Subcutaneous abdominal adipose tissue (tissue), 5 donors: ENCODE measurements around the gene BRD7.
A peak's percentile ranks its signal among the peaks of the same experiment; 100 is the strongest.

ENCODE experiments used
- H3K27ac ChIP-seq: one replicate; pipeline ENCODE4 v1.7.0; 2013; ENCODE audit warnings: low read depth, mild to moderate bottlenecking, inconsistent platforms, low read length, moderate library complexity
- H3K27me3 ChIP-seq, 5 donors: one replicate each; pipeline ENCODE4 v1.7.0; 2013; ENCODE audit warnings: low read length in 5 of 5, inconsistent platforms in 1 of 5; ENCODE audit not compliant: control insufficient read depth in 5 of 5, insufficient read depth in 4 of 5
- H3K36me3 ChIP-seq, 5 donors: one replicate each; pipeline ENCODE4 v1.7.0; 2013; ENCODE audit warnings: low read length in 5 of 5; ENCODE audit not compliant: control insufficient read depth in 5 of 5, insufficient read depth in 5 of 5
- H3K4me1 ChIP-seq, 5 donors: one replicate each; pipeline ENCODE4 v1.7.0; 2013; ENCODE audit warnings: low read length in 5 of 5, mild to moderate bottlenecking in 3 of 5, moderate library complexity in 1 of 5; ENCODE audit not compliant: control insufficient read depth in 5 of 5, insufficient read depth in 5 of 5
- H3K4me3 ChIP-seq, 5 donors: one replicate each; pipeline ENCODE4 v1.7.0; 2013; ENCODE audit warnings: low read length in 5 of 5, low read depth in 1 of 5
- H3K9ac ChIP-seq, 5 donors: one replicate each; pipeline ENCODE4 v1.7.0; 2013; ENCODE audit warnings: low read length in 5 of 5, mild to moderate bottlenecking in 4 of 5, moderate library complexity in 3 of 5
- H3K9me3 ChIP-seq, 5 donors: one replicate each; pipeline ENCODE4 v1.7.0; 2013; ENCODE audit warnings: low read length in 5 of 5; ENCODE audit not compliant: control insufficient read depth in 5 of 5
- donor health status: healthy.
- donor health status: healthy.
- donor health status: healthy.
- donor health status: healthy.
- donor health status: healthy.

BRD7 gene

GRCh38 chr16:50282955-50283631 lies 85.7 kb downstream of the BRD7 start:
- H3K4me3 ChIP-seq = peak overlapping the region in 1 of 5 donors; percentile 32
- peak overlapping the region in 1 of 5 donors; percentile 8 for H3K9ac ChIP-seq
- H3K36me3 ChIP-seq = peaks cover 0 to 5% (median 4%) of the 10 kb centered on the region in 5 donors
- H3K9me3 ChIP-seq = peaks cover 0 to 5% (median 0%) of the 10 kb centered on the region in 5 donors
- peaks cover 9 to 72% (median 54%) of the 10 kb centered on the region in 5 donors for H3K4me1 ChIP-seq
- H3K27me3 ChIP-seq = no peaks in the 10 kb centered on the region
- H3K27ac ChIP-seq = peak overlapping the region; percentile 54

GRCh38 chr16:50282010-50282538 lies 86.7 kb downstream of the BRD7 start:
- Histone ChIP-seq H3K9me3 (peaks cover 0 to 5% (median 0%) of the 10 kb centered on the region in 5 donors), H3K4me3 (peak overlapping the region in 3 of 5 donors; percentile 9 to 42 (median 11)), H3K27ac (peak overlapping the region; percentile 54), H3K4me1 (peaks cover 9 to 72% (median 54%) of the 10 kb centered on the region in 5 donors), H3K9ac (peak overlapping the region in 4 of 5 donors; percentile 23 to 46 (median 29)), H3K36me3 (peaks cover 0 to 4% (median 0%) of the 10 kb centered on the region in 5 donors), H3K27me3 (no peaks in the 10 kb centered on the region)

GRCh38 chr16:50281391-50282009 lies 87.3 kb downstream of the BRD7 start:
- Histone ChIP-seq H3K4me1 (peaks cover 9 to 74% (median 54%) of the 10 kb centered on the region in 5 donors), H3K9me3 (peaks cover 0 to 2% (median 0%) of the 10 kb centered on the region in 5 donors), H3K4me3 (peak overlapping the region in 2 of 5 donors; percentile 9 to 42), H3K9ac (peak overlapping the region in 4 of 5 donors; percentile 23 to 46 (median 29)), H3K27ac (peak overlapping the region; percentile 50), H3K36me3 (peaks cover 0 to under 1% (median 0%) of the 10 kb centered on the region in 5 donors), H3K27me3 (no peaks in the 10 kb centered on the region)

- Histone ChIP-seq H3K4me3 (peak overlapping the region in 1 of 5 donors; percentile 42), H3K9me3 (no peaks in the 10 kb centered on the region), H3K27me3 (no peaks in the 10 kb centered on the region), H3K36me3 (no peaks in the 10 kb centered on the region), H3K4me1 (peaks cover 9 to 78% (median 56%) of the 10 kb centered on the region in 5 donors), H3K27ac (no peak overlapping the region), H3K9ac (peak overlapping the region in 1 of 5 donors; percentile 31)
These were observed 87.9 kb downstream of the BRD7 start for GRCh38 chr16:50280932-50281331.

GRCh38 chr16:50279504-50279865 lies 89.3 kb downstream of the BRD7 start:
- H3K9me3 ChIP-seq = no peaks in the 10 kb centered on the region
- no peak overlapping the region for H3K9ac ChIP-seq
- H3K27me3 ChIP-seq = no peaks in the 10 kb centered on the region
- peaks cover 8 to 78% (median 48%) of the 10 kb centered on the region in 5 donors for H3K4me1 ChIP-seq
- no peaks in the 10 kb centered on the region for H3K36me3 ChIP-seq
- peak overlapping the region; percentile 29 for H3K27ac ChIP-seq
- H3K4me3 ChIP-seq = peak overlapping the region in 2 of 5 donors; percentile 39 to 45

- Histone ChIP-seq H3K36me3 (no peaks in the 10 kb centered on the region), H3K4me1 (peaks cover 2 to 74% (median 40%) of the 10 kb centered on the region in 5 donors), H3K27me3 (no peaks in the 10 kb centered on the region), H3K9ac (no peak overlapping the region), H3K9me3 (no peaks in the 10 kb centered on the region), H3K4me3 (no peak overlapping the region), H3K27ac (no peak overlapping the region)
These were observed 90.5 kb downstream of the BRD7 start for GRCh38 chr16:50278251-50278650.

- no peaks in the 10 kb centered on the region for H3K27me3 ChIP-seq
- H3K9me3 ChIP-seq = no peaks in the 10 kb centered on the region
- H3K4me3 ChIP-seq = no peak overlapping the region
- no peak overlapping the region for H3K9ac ChIP-seq
- peaks cover 0 to 74% (median 39%) of the 10 kb centered on the region in 5 donors for H3K4me1 ChIP-seq
- no peak overlapping the region for H3K27ac ChIP-seq
- H3K36me3 ChIP-seq = no peaks in the 10 kb centered on the region
These were observed 91.8 kb downstream of the BRD7 start for GRCh38 chr16:50276801-50277555.

GRCh38 chr16:50276326-50276640 lies 92.5 kb downstream of the BRD7 start:
- Histone ChIP-seq H3K4me1 (peaks cover 0 to 71% (median 34%) of the 10 kb centered on the region in 5 donors), H3K9ac (peak overlapping the region in 1 of 5 donors; percentile 51), H3K4me3 (peak overlapping the region in 1 of 5 donors; percentile 64), H3K36me3 (no peaks in the 10 kb centered on the region), H3K27ac (no peak overlapping the region), H3K27me3 (no peaks in the 10 kb centered on the region), H3K9me3 (no peaks in the 10 kb centered on the region)

- Histone ChIP-seq H3K4me3 (peak overlapping the region in 3 of 5 donors; percentile 35 to 64 (median 53)), H3K27me3 (no peaks in the 10 kb centered on the region), H3K27ac (peak overlapping the region; percentile 50)
These were observed 93.1 kb downstream of the BRD7 start for GRCh38 chr16:50275428-50276325.

More at GRCh38 chr16:50275428-50276325, 93.1 kb downstream of the BRD7 start:
- H3K9ac ChIP-seq = peak overlapping the region in 3 of 5 donors; percentile 9 to 68 (median 57)
- no peaks in the 10 kb centered on the region for H3K9me3 ChIP-seq
- H3K36me3 ChIP-seq = no peaks in the 10 kb centered on the region
- H3K4me1 ChIP-seq = peaks cover 0 to 70% (median 32%) of the 10 kb centered on the region in 5 donors
